ENCODE data around the gene RNU5D-1. TPM values are rescaled to one million over a fixed set of nuclear protein-coding genes. Genes with fewer than 3 reads are reported as not detected.

Gene RNU5D-1
- total and polyA plus RNA-seq, 2 donors (not counting 1 experiment from before 2014, with no cell fraction given), result not detected

- 93% methylated on average over 2 of the region's 3 CpGs for WGBS (ENCODE audit: insufficient coverage)
- Histone ChIP-seq H3K36me3 (replicated peaks in 1 of 2; ENCODE audit: control extremely low read depth in 1 of 2, control insufficient read depth in 1 of 2, extremely low read depth in 1 of 2, insufficient read depth in 2 of 2, low read length in 1 of 2) (peaks cover 2 to 4% of the 10 kb centered on the region in 2 experiments), H3K4me3 (ENCODE audit: control extremely low read depth in 1 of 5, extremely low read depth in 1 of 5, insufficient read depth in 1 of 5, low read depth in 2 of 5, low read length in 4 of 5) (no peak overlapping the region), H4K20me1 (ENCODE audit: control insufficient read depth, insufficient read depth, low read length, poor library complexity, severe bottlenecking) (no peaks in the 10 kb centered on the region), H2AFZ (ENCODE audit: insufficient read depth, low read depth, low read length, poor library complexity, severe bottlenecking) (no peak overlapping the region), H3K27me3 (replicated peaks in 1 of 4; ENCODE audit: control extremely low read depth in 1 of 4, control insufficient read depth in 3 of 4, insufficient read depth in 4 of 4, low read length in 3 of 4) (no peaks in the 10 kb centered on the region), H3K4me1 (ENCODE audit: control insufficient read depth in 2 of 2, insufficient read depth in 2 of 2, low read length in 2 of 2) (peaks cover 10 to 15% of the 10 kb centered on the region in 2 donors), H3K27ac (ENCODE audit: low read length in 2 of 2) (no peak overlapping the region), H3K79me2 (ENCODE audit: control insufficient read depth, insufficient read depth, low read length) (no peaks in the 10 kb centered on the region), H3K4me2 (replicated peaks; ENCODE audit: low read depth, low read length, poor library complexity, severe bottlenecking) (no peak overlapping the region), H3K9ac (ENCODE audit: low read length) (no peak overlapping the region), H3K9me3 (ENCODE audit: control extremely low read depth in 1 of 3, control insufficient read depth in 2 of 3, insufficient read depth in 1 of 3, low read length in 2 of 3) (no peaks in the 10 kb centered on the region)
- H3K4me1 Mint-ChIP-seq, result peaks cover 15% of the 10 kb centered on the region
- intact Hi-C loops (cut with micrococcal nuclease), result no loop called here
- no peak overlapping the region for H3K4me3 Mint-ChIP-seq
- H3K27me3 Mint-ChIP-seq, result no peaks in the 10 kb centered on the region
- TF ChIP-seq EZH2 (IDR thresholded peaks at IDR 0.05; ENCODE audit: borderline replicate concordance, insufficient read depth, low read depth, low read length, poor library complexity, severe bottlenecking) (no peak), CTCF (IDR thresholded peaks at IDR 0.05) (no peak)
- ATAC-seq (ENCODE audit: low read depth) (no peak), DNase-seq (no peak)
- H3K27ac Mint-ChIP-seq, result no peak overlapping the region
- ChIA-PET CTCF (interaction anchor here (1.7 kb wide), 1 partner anchor 17 kb away, joined by 4 read pairs; no protein-coding TSS in a partner anchor), POLR2A (no interaction called here)
- H3K9me3 Mint-ChIP-seq (ENCODE audit: insufficient read depth), result no peaks in the 10 kb centered on the region
Measured at GRCh38 chr1:44760876-44761275, 29.9 kb upstream of the RNU5D-1 start.

- Histone ChIP-seq H2AFZ (ENCODE audit: insufficient read depth, low read depth, low read length, poor library complexity, severe bottlenecking) (no peak overlapping the region), H3K9ac (ENCODE audit: low read length) (no peak overlapping the region), H3K27ac (ENCODE audit: low read length in 2 of 2) (no peak overlapping the region), H3K4me1 (ENCODE audit: control insufficient read depth in 2 of 2, insufficient read depth in 2 of 2, low read length in 2 of 2) (peaks cover 10 to 15% of the 10 kb centered on the region in 2 donors), H3K4me3 (ENCODE audit: control extremely low read depth in 1 of 5, extremely low read depth in 1 of 5, insufficient read depth in 1 of 5, low read depth in 2 of 5, low read length in 4 of 5) (no peak overlapping the region), H4K20me1 (ENCODE audit: control insufficient read depth, insufficient read depth, low read length, poor library complexity, severe bottlenecking) (no peaks in the 10 kb centered on the region), H3K9me3 (ENCODE audit: control extremely low read depth in 1 of 3, control insufficient read depth in 2 of 3, insufficient read depth in 1 of 3, low read length in 2 of 3) (no peaks in the 10 kb centered on the region), H3K27me3 (replicated peaks in 1 of 4; ENCODE audit: control extremely low read depth in 1 of 4, control insufficient read depth in 3 of 4, insufficient read depth in 4 of 4, low read length in 3 of 4) (no peaks in the 10 kb centered on the region), H3K4me2 (replicated peaks; ENCODE audit: low read depth, low read length, poor library complexity, severe bottlenecking) (no peak overlapping the region), H3K36me3 (replicated peaks in 1 of 2; ENCODE audit: control extremely low read depth in 1 of 2, control insufficient read depth in 1 of 2, extremely low read depth in 1 of 2, insufficient read depth in 2 of 2, low read length in 1 of 2) (peaks cover 2 to 4% of the 10 kb centered on the region in 2 experiments), H3K79me2 (ENCODE audit: control insufficient read depth, insufficient read depth, low read length) (no peaks in the 10 kb centered on the region)
- CTCF ChIA-PET, result no interaction called here
- intact Hi-C loops (cut with micrococcal nuclease), result no loop called here
- POLR2A ChIA-PET, result no interaction called here
- Mint-ChIP-seq H3K27ac (no peak overlapping the region), H3K4me3 (no peak overlapping the region), H3K9me3 (ENCODE audit: insufficient read depth) (no peaks in the 10 kb centered on the region), H3K4me1 (peaks cover 15% of the 10 kb centered on the region), H3K27me3 (no peaks in the 10 kb centered on the region)
- over 99% methylated on average over 11 of the region's 11 CpGs for WGBS (ENCODE audit: insufficient coverage)
- ATAC-seq (ENCODE audit: low read depth) (no peak), DNase-seq (no peak)
- TF ChIP-seq CTCF (IDR thresholded peaks at IDR 0.05) (no peak), EZH2 (IDR thresholded peaks at IDR 0.05; ENCODE audit: borderline replicate concordance, insufficient read depth, low read depth, low read length, poor library complexity, severe bottlenecking) (no peak)
Measured at GRCh38 chr1:44759077-44759476, 28.1 kb upstream of the RNU5D-1 start.
